ENCODE measurements around the gene SPAG17.
A peak's percentile ranks its signal among the peaks of the same experiment; 100 is the strongest.

Gene SPAG17

GRCh38 chr1:118185084-118185832 lies at the start of gene SPAG17:
TSS of gene SPAG17 (minus strand) at chr1:118185228. CDS start at chr1:118185157, 71 bp downstream.
- peak; percentile 65 for DNase-seq

DNA sequence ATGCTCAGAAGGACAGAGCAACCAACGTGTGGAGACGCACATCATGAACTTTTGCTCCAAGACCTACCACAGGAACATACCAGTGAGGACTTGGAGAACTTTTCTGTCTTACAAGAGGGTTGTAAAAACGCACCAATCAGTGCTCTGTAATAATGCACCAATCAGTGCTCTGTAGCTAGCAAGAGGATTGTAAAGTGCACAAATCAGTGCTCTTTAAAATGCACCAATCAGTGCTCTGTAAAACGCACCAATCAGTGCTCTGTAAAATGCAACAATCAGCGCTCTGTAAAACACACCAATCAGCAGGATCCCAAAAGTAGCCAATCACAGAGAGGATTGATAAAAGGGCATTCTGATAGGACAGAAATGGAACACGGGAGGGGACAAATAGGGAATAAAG lies 40.4 kb upstream of the SPAG17 start:
- DNase-seq = no peak

GRCh38 chr1:118223426-118223825 lies 38.4 kb upstream of the SPAG17 start:
- DNase-seq = no peak

GRCh38 chr1:118219438-118219837 lies 34.4 kb upstream of the SPAG17 start:
- DNase-seq = no peak

DNA sequence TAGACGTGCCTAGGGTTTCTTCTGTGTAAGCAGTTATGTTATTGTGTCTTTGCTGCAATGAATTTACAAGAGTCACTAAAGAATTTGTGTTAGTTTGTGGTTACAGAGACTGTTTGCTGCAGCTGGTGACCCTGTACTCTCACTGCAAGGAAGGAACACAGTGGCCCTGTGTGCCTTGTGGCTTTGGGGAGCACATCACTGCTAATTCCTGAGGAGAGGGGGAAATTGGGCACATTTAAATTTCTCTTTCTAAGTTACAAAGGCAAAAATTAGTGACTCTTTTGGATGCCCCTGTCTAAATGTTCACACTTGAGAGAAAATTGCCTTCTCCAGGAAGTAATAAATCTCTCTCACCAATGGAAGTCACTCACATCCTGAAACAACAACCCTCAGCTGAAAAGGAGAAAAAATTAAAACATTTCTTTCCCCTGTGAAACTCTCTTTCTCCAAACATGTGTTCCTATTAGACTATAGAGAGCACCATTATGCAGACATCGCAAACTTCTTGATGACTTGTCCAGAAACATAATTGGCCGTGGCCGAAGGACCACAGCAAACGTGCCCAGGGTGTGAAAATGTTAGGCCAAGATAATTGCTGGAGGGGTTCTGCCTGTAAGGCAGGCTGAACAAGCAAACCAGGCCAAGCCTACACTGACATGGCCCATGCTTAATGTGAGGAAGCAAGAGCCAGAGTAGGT lies 32.3 kb upstream of the SPAG17 start:
- DNase-seq = no peak

- DNase-seq = no peak
Measured at GRCh38 chr1:118214866-118215265, 29.8 kb upstream of the SPAG17 start.

- DNase-seq = no peak
Measured at GRCh38 chr1:118210723-118211110, 25.7 kb upstream of the SPAG17 start.

DNA sequence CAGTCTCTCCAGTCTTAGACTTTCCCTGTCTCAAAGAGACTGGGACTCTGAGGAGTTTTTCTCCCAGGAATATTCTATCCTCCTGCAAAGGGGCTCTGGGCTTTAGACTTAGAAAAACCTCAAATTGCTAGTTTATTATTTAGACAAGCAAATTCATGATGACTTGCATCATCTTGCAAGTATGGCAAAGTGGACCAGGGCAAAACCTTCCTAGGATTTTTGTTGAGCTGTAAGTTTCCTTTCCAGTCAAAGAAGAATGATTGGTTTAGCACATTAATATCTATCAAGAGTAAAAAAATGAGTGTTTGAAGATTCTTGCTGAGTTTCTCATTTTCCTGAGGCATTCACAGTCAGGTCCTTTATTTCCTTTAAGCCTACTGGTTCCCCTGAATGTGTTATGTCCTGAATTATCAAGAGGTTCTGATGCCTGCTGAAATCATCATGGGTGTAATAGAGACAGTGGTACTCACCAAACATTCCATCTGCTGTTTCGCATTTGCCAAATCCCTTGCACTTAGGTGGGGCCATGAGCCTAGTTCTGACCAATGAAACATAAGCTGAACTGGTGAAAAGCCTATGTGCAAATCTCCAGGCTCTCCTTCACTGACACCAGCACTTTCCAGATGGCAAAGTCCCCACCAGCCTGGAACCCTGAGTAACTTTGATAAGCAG lies 25.2 kb upstream of the SPAG17 start:
- no peak for DNase-seq

DNA sequence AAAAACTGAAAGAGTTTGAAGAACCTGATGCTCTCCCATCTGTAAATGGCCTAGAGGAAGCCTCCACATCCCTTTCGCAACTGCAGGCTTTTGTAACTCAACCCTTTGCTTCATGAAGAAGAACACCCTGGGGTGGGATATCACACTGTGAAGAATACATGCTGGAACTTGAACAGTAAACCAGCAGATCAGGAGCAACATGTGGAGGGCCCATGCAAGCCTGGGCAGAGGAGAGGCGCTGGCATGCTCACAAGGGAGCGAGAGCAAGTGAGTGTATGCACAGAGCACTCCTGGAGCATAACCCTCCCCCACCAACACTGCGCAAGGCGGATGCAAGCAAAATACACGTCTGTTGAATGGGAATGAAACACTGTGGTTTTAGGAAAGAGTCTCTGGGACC lies 24.6 kb upstream of the SPAG17 start:
- no peak for DNase-seq

DNA sequence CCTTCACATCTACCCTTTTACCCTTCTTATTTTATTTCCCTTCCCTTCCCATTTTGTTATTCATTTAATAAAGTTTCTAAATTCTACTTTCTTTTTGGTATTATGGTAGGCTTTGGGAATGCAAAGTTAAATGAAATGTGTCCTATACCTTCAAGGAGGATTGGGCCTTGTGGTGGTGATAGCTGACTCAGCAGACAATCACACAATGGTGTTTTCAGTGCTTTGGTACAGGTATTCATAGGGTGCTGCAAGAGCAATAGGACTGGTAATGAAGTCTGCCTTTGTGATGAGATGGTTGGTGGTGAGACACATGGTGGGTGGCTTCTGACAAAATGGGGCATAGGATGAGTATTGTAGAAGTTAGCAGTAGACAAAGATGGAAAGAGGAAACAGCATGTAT lies 21.9 kb upstream of the SPAG17 start:
- DNase-seq = no peak

GRCh38 chr1:118204648-118205047 lies 19.6 kb upstream of the SPAG17 start:
- no peak for DNase-seq

DNA sequence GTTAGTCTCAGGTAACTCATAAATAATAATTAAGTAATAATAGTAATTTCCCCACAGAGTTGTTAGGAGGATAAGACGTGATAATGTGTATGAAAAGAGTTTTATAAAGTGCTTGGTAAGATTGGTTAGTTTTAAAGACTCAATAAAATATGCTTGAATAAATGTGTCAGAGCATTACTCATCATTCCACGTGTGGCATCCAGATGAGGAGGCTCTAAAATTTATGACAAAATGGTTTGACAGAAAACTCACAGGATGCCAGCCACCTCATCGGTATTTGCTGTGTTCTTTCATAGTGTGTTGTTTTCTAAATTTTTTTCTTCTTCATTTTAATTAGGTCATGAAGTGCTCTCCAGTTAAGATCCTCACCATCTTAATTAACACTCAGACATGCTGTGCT lies 19.1 kb upstream of the SPAG17 start:
- DNase-seq = no peak

DNA sequence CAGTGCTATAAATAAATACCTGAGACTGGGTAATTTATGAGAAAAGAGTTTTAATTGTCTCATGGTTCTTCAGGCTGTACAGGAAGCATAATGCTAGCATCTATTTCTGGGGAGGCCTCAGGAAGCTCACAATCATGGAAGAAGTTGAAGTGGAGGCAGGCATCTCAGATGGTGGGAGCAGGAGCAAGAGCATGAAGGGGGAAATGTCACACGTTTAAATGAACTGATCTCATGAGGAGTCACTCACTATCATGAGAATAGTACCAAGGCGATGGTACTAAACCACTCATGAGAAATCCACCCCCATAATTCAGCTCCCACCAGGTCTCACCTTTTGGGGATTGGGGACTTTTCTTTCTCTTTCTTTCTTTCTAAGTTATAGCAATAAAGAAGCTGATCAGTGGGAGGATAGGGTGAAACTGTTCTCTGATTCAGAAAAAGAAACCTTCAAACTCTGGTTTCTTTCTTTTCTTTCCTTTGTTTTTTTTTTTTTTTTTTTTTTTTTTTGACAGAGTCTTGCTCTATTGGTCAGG lies 17.1 kb upstream of the SPAG17 start:
- no peak for DNase-seq

DNA sequence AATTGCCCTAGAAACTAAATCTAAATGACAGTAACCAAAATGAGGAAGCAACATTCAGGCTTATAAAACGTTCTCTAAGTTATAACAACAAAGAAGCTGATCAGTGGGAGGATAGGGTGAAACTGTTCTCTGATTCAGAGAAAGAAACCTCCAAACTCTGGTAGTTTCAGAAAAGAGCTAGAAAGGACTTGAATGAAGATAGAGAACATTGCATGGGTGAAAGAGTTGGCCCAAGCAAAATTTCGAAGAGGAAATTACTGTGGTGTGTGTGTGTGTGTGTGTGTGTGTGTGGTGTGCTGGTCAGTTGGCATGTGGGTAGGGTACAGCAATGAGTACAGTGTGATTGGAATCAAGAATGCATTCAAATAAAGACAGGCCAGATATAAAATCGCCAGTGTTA lies 16.5 kb upstream of the SPAG17 start:
- no peak for DNase-seq

DNA sequence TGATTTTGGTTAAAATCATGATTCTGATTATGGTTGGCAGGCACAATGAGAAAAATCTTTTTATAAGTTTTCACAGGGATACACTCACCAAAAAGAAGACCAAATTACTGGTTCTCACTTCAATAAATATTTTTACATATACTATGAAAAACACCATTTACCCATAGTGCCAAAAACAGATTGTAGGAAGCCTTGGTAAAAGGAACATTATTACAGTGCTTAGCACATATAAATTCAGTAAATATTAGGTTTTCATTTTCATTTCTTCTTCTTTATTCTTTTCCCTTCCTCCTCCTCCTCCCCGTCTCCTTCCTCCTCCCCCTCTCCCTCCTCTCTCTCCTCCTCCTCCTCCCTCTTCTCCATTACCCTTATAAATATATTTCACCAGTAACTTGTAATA lies 15.8 kb upstream of the SPAG17 start:
- no peak for DNase-seq

DNA sequence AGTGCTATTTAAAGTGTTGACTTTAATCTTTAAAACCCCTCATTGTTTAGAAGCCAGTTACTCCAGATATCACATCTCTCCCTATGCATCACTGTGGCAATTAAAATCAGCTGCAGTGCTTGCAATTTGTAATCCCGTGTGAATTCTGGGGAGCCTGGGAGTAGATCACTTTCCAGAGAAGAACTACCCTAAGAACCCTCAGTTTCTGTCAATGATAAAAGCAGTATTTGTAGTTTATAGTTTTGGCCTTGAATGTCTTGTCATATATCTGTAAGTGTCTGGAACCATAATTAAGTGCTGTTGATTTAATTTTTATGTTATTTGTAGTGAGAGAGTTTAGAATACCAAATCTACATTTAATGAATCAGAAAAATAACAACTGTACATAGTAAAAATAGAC lies 5.5 kb upstream of the SPAG17 start:
- no peak for DNase-seq

- DNase-seq = no peak
Measured at GRCh38 chr1:118189564-118189963, 4.5 kb upstream of the SPAG17 start.

- no peak for DNase-seq
Measured at GRCh38 chr1:118188411-118188810, 3.4 kb upstream of the SPAG17 start.

DNA sequence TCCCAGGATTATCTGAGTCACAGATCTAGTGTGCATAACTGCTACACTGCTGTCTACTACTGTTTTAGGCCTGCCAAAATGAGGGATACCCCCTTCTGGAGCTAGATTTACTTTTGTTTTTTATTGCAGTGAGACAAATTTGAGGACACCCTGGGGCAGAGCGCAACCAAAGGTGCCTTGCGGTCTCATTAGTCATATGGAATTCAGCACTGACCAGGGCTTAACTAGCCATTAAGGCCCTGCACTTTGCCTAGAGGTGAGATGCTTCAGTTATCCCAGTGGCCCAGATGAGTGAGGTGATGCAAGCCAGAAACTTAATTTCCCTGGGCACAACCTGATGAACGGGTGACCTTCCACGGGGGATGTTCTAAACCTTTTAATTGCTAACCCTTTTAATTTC lies 998 bp upstream of the SPAG17 start:
- DNase-seq = no peak

- peak; percentile 2 for DNase-seq
Measured at GRCh38 chr1:118184739-118185083, 317 bp downstream of the SPAG17 start.

- DNase-seq = no peak
Measured at GRCh38 chr1:118183586-118183985, 1.4 kb downstream of the SPAG17 start.

DNA sequence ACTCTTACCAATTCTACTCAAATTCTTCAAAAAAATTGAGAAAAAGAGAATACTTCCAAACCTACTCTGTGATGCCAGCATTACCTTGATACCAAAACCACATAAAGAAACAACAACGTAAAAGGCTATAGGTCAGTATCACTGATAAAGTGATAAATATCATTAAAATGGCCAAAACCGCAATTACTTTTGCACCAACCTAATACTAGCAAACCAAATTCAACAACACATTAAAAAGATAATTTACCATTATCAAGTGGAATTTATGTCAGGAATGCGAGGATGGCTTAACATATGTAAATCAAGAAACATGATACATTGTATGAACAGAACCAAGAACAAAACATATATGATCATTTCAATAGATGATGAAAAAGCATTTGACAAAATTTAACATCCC lies 7.0 kb downstream of the SPAG17 start:
- DNase-seq = no peak

DNA sequence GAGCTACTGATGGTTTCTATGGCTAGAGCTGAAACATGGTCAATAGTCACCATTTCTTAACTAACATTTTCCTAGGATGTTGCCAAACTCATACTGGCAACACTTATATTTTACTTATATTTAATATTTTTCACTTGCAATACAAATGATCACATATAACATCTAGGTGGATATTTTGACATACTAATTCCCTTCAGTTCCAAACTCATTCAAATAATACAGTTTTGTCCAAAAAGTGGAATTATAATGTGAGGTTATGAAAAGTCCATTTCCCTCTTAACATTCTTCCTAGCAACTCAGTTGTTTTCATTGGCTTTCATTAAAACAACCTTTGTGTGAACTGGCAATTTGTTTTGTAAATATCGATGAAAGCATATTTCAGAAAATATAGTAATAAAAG lies 16.0 kb downstream of the SPAG17 start:
- no peak for DNase-seq

GRCh38 chr1:118160806-118161205 lies 24.2 kb downstream of the SPAG17 start:
- no peak for DNase-seq

Data from hematopoietic multipotent progenitor cell treated with erythropoietin and hydrocortisone succinate and interleukin-3 and kit ligand, for 8 days (in vitro differentiated cells).